GM18867 (cell line): ENCODE measurements around the gene PLCL2.

Experiments
- ATAC-seq: cut with Tn5 transposase; IDR thresholded peaks from one replicate; pipeline ENCODE4 v1.9.1; 2021; ENCODE audit warnings: mild to moderate bottlenecking, moderate library complexity; ENCODE audit not compliant: unreplicated experiment

PLCL2 gene

DNA sequence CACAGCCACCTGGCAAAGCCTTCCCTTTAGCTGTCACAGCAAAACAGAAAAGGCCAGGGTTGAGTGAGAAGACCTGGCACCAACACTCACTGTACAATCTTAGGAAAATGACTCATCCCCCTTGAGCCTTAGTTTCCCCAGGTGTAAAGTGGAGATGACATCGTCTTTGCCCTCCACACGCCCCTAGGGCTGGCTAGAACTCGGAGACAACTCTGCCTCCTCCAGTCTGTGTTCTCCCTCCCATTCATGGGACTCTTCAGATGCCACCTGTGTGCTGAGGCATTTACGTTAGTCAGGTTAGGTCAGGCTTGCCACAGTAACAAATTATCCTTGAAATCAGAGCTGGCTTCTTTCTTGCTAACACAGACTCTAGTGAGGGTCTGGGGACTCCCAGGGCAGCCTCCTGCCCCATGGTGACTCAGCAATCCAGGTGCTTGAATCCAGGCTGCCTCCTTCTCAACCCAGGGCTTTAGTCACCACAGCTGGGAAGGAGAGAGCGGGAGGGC, 252.6 kb downstream of the PLCL2 start:
- no peak for ATAC-seq

DNA sequence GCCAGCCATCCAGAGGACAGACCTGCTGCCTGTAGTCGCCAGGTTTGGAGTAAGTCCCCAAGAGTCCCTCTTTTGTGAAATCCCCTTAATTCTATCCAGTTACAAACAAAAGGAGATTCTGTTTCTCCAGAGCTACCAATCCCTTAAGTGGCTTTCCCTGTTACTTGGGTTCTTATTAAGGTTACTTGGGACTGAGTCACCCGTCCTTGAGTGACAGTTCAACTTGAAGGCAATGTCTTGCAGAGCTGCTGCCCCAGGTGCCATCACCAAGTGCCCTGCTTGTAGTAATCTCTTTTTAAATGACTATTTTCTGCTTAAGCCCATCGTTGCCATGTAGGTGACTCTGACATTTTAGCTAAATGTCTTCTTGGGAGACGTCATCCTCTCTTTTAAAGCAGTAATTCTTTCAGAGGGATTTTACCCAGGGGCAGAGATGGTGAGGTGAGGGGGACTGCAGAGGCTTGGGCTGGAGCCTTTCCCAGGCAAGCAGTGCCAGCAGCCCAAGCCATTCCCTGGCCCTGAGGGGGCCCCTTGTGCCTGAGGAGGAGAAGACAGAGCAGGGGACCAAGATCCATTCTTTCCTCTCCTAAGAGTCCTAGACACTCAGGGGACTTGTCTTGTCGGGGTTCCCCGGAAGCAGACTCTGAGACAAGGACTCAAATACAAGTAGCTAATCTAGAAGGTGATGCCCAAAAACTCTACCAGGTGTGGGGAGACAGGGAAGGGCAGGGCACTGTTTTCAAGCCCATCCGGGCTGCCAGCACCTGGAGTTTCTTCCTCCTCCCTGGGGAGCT, 253.7 kb downstream of the PLCL2 start:
- no peak for ATAC-seq
